ENCODE results near the gene SLC44A3.
"Not testable (repeated sequence)": the region's sequence is repeated elsewhere in the genome, so short reads cannot be mapped to it uniquely, and the experiment has no call there.

The SLC44A3 gene

DNA sequence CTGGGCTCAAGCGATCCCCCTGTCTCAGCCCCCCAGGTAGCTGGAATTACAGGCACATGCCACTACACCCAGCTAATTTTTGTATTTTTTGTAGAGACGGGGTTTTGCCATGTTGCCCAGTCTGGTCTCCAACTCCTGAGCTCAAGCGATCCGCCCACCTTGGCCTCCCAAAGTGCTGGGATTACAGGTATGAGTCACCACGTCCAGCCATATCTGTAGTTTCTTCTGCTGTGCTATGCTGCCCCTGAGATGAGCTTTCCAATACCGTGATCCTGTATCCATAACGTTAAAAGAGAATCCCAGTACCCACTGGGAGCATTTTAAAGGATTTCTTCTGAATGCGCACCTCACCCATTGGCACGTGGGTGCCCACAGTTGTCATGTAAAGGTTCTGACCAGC, 20.2 kb downstream of the SLC44A3 start:
- DNase-seq = not testable (repeated sequence)

DNA sequence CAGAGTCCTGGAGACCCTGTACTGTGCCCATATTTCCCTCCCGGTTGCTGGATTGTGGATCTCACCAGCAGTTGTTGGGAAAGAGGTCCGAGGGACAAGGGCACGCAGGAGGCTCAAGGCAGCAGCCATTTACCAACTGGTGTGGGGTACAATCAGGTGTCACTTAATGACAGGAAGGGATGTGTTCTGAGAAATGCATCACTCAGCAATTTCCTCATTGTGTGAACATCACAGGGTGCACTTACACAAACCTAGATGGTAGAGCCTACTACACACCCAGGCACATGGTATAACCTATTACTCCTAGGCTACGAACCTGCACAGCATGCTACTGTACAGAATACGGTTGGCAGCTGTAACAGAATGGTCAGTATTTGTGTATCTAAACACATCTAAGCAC, 20.7 kb downstream of the SLC44A3 start:
- DNase-seq = no peak

DNA sequence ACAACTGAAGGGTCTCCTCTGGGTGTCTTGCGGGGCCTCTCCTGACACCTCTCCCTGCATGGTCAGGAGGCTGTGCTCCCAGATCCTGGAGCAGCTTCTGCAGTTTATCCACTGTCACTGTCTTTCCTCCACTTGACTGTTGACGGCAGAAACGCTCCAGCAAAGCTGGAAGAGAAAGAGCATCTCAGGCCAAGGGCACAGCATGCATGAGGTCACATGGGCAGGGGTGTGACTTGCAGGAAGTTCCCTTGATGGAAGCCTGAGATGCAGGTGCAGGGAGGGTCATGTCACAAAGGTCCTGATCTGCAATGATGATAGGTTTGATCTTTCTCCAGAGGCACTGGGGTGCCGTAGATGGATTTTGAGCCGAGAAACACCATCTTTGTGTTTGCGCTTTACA, 23.3 kb downstream of the SLC44A3 start:
- DNase-seq = no peak

DNA sequence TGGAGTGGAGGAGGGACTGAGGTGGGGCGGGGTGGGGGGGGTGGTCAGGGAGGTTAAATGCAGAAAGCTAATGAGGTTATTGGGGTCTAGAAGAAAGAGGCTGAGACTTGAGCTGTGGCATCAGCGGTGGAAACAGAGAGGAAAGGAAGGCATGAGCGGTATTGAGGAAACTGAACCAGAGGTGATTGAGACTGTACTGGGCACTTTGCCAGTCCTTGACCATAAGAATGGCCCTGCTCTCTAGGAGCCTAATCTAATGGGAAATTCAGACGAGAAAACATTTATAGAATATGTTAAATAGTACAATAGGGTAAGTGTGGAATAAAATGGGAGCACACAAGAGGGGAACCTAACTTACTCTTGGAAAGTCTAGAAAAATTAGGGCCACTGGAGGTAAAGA, 23.7 kb downstream of the SLC44A3 start:
- DNase-seq = no peak

DNA sequence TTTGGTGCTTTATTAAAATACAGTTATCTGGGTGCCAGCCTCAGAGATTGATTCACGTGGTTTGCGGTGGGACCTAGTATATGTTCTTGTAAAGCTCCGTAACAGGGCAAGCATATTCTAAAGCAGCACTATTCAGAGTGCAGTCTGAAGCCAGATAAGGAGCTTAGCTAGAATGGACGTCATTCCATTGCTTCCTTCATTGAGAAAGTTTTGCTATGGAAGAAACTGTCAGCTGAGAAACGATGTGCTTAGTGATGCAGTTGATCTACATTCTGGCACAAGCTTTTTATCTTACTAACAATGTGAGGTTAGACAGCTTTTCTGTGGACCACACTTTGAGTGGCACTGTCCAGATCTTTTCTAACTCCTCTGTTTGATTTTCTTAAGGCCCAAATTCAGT, 26.2 kb downstream of the SLC44A3 start:
- no peak for DNase-seq

DNA sequence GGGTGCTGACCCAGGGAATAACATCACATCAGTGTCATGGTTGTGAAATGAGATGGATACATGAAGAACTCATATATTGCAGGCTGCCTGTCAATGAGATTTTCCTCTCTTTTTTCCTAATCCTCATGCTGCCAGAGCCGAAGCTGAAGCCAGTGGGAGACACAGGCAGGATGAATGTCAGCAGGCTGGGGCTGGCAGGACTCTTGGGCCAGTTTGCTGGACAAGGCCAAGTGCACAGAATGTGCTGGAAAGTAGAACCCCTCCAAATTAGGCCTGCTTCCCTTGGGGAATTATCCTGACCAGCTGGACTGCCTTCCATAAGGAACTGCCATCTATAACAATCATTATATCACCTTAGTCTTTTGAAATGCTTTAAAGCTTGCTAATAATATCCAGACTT, 31.4 kb downstream of the SLC44A3 start:
- no peak for DNase-seq

DNA sequence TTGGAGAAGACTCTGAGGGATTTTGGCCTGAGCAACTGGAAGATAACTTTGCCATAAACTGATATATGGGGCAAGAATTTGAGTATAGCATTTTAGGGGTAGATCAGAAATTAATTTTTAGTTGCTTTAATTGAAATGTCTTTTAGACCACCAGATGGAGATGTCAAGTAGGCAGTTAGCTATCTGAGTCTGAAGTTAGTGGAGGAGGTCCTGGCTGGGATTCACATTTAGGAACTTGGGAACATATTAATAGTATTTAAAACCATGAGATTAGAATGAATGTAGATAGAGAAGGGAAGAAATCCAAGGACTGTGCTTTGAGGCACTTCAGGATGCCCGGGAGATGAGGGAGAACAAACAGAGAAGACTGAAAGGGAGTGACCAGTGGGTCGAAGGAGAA, 32.6 kb downstream of the SLC44A3 start:
- no peak for DNase-seq

DNA sequence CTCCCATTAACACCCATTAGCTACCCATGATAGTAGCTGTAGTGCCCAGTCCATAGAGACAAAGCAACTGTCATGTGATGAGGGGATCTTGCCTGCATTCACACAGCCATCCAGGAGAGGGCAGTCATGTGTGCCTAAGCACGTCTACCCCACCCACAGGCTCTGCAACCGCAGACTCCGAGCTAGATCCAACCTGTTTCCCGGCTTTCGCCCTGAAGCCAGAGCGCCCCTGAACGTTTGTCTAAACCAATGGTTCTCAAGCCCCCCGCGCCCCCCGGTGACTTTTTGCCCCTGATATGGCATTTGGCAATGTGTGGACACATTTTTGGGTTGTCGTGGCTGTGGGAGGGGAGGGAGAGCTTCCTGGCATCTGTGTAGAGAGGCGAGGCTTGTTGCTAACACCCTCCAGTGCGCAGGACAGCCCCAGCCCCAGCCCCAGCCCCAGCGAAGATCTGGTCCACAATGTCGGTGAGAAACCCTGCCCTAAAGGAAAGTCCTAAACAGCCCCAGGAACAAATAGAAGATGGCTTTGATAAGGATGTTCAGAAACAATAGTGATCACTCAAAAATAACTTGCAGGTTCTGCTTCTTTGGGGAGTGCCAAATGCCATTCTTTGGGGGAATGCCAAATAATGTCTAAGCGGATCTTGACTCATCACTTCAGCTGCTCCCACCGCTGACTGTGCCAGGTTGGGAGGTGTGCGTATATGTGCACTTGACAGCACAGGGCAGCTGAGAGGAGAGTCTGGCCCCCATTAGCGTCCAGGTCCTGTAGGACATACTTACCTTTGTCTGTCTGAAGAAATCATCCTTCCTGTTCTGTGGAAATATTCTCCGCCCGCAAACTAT, 34.5 kb downstream of the SLC44A3 start:
- DNase-seq = peak; percentile 65 to 73

DNA sequence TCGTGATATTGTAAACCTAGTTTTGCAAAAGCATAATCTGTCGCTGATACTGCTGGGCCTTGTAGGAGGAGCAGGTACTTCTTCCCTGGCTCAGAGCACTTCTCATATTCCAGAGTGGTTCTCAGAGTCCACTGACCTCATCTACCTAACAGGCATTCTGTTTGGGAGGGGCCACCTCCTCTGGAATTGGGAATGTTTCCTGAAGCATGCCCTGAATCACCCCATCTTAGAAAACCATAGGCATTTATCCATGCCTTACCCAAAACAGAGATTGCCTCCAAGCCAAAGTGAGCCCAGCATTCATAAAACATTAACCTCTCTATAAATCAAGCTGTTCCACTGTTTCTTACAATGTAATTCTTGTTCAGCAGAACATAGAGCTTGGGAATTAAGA, 35.1 kb downstream of the SLC44A3 start:
- no peak for DNase-seq

DNA sequence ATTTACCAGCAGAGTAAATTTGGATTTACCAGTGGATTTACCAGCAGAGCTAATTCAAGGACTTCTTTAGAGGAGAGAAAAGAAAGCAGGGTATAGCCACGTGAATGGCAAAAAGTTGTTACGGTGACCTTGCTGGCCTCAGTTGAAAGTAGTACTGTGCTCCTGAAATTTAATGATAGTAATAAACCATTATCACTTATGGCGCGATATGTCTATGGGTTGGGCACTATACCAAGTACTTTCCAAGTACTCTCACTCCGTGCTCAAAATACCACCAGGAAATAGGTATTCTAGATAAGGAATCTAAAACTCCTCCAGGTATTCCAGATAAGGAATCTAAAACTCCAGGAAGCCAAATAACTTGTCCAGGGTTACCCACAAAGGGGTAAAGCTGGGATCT, 35.8 kb downstream of the SLC44A3 start:
- DNase-seq = no peak

DNA sequence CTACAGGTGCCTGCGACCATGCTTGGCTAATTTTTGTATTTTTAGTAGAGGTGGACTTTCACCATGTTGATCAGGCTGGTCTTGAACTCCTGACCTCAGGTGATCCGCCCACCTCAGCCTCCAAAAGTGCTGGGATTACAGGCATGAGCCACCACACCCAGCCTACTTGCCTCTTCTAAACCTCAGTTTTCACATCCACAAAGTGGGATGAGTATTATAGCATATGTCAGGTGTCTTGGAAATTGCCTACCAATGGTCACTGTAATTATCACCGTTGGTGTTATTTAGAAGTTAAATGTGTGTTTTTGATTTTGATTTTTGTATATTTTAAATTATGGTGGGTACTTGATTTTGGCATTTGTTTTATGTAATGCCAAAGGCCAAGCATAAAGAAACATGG, 36.7 kb downstream of the SLC44A3 start:
- no peak for DNase-seq

DNA sequence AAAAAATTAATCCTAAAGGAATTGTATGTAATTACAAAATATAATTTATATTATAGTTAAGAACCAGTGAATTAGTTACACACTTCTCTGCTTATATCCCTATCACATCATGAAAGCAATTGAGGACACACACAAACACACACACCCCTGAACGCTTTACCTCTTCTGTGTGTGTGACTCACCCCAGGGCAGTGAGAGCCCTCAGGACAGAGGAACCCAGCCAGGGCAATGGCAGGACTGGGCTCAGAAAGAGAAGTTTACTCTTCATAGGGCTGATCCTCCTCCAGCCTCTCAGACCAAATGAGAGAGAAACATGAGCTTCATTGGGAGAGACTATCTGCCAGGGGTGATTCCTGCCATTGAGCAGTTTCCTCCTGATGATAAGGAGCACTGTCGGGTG, 38.1 kb downstream of the SLC44A3 start:
- no peak for DNase-seq

DNA sequence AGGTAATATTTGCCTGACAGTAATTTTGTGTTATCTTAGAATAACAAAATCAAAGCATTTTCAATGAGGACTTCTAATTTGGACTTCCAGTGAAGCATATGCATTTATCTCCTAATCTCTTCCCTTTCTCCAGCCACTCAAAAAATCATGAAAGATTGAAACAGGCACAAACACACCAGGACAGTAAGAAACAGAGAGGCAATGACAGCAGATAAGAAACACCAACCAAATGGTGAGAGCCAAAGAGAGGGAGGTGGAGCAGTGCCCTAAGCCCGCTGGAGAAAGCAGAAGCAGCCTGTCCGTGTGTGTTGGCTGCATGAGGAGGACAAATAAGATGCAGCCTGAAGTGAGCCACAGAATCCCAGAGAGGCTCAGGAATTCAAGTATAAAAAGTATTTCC, 39.0 kb downstream of the SLC44A3 start:
- no peak for DNase-seq

DNA sequence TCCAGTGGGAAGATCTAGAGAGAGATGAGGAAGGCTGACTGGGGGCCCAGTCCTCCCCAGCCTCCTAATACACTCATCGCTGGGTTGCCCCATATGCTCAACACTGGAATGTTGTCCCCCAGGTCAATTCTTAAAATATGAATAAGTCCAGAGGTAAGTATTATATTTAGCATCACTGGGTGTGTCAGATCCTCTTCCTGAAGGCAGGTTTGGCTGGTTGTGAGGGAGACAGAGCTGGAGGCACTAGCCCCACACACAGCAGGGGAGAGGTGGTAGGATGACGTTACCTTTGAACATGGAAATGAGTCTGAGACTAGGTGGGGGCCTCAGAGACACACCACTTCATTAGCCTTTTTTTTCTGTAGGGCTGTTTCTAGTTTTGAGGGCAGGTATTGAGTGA, 42.6 kb downstream of the SLC44A3 start:
- DNase-seq = no peak

DNA sequence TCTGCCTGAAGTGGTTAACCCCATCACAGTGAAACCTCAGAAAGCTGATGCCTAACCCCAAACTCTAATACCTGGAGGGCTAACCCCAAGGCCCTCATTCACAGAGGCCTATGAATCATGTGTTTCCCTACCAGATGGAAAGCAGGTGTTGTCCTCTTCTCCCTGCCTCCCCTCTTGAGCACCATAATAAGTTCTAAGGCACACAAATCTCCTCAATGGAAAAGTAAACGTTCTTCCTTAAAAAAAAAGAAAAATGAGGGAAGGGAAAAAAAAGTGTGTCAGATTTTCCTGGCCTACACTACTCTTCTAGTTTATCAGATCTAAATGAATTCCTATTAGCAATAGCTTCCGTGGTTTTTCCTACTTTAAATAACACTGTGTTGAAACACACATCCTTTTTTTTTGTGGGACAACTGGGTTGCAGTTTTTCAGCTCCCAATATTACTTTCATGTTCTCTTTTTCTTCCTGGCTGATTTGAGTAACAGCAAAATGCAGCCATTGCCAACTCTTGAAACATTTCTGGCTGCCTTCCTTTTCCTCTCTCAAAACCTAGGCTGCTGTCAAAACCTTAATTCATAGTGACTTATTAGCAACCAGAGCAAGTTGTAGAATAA, 43.2 kb downstream of the SLC44A3 start:
- no peak for DNase-seq

DNA sequence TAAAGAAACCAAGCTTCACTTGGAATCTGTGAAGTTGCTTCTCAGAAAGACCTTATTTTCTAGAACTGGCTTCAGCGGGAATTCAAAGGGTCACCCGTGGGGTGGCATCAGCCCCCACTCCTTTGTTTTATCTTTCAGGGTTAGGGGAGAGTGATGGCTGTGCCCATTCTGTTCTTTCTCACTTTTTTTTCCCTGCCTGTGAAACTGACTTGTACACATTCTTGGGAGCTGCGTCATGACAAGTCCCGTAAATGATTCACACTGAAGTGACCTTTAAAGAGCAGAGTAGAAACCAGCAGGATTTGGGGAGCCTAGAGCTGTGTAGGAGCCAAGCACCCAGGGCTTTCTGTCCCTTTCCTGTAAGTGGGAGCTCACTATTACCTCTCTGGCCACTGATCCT, 43.8 kb downstream of the SLC44A3 start:
- no peak for DNase-seq

DNA sequence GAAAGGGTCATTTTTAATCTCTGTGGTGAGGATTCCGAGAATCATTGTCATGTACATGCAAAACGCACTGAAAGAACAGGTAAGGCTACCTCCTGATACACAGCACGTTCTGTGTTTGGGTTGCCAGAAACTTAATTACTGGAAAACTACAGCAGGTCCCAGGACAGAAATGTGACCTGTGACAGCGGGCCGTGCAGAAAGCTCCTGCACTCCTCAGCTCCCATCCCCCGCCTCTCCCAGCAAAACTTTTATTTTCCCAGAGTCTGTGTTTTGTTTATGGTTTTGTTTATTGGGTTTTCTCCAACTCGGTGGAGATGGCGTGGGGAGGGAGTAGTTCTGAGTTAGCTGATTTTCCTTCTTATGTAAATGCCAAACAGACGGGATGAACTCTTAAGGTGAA, 44.7 kb downstream of the SLC44A3 start:
- no peak for DNase-seq

DNA sequence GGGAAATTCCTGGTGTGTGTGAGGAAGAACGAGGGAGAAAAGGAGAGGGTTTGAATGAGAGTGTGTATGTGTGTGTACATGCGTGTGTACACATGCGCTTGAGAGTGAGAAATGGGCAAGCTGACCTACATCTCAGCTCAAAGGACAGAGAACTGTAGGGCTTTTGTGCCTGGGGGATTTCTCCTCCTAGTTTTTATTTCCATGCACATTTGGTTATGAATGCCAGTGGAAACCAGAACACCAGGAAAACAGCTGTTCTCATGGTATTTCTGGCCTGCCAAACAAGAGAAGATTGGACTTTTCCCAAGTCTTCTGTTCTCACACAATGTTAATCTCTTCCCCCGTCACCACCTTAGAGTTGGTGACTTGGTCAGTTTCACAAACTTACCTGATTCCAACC, 45.2 kb downstream of the SLC44A3 start:
- no peak for DNase-seq

DNA sequence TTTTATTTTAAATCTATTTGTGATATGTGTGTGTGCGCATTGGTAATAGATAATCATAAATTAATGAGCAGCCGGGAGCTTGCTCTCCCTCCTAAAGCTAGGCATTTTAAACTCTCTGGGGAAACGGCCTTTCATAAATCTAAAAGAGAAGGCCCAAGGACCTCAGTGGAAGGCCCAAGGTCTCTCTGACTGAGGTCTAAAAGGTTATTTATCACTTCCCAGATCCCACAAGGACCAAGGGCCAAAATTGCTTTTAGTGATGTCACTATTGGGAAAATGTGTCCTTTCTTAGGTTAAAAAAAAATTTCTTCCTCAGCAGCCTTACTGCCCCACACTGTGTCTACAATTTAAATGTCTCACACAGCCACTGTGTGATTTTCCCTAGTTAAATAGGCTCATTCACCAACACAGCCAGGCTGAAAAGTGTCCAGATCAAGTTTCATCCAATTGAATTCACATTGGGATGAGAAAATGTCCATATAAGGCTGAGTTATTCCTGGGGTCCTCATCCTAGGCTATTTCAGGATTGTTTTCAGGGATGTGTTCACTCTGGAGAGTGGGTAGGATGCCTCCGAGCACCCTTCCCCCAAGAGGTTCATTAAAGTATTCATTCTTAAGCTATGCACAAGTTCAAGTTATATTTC, 46.1 kb downstream of the SLC44A3 start:
- DNase-seq = no peak

DNA sequence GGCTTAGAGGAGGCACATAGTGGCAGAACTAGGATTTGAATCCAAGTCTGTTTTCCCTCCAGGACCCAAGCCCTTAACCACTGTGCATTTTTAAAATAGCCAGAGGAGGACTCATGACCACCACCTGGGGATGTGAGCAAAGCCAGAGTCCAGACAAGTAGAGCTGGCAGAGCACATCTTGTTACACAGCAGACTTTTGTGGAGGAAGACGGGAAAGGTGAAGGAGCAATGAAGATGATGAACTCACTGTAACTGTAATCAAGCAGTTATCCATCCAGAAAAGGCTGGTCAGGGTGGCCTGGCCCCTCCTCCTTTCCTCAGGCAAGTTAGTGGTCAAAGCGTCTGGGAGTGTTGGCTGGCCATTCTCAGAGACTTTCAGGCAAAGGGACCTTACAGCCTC, 50.9 kb downstream of the SLC44A3 start:
- DNase-seq = no peak

DNA sequence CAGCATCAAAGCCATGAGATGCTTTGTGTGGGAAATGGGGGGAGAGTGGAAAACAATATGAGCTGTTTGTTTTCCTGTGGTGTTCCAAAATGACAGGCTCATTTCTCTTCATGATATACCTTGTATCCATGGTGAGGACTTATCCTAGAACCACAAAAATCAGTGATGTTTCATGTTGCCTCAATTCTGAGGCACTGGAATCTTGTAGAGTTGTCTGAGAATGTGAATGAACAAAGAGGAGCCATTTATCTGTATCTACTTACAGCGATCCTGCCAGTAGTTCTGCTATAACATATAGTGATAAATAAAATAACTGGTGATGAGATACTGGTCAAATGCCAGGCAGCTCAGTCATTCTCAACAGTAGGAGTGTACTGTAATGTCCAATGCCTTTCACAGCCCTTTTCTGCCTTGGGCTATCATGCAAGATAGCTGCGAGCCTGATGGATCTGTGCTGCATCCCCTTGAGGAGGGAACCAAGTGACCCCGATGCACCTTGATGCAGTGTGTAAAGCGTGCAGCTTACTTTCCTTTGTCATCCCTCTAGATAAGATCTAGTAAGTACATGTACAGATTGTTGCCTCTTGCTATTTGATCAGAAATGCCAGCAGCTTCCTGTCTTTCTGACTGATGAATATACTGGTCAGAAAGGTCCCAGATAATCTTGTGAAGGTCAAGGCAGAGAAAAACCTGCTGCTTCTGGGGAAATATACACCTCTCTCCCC, 52.8 kb downstream of the SLC44A3 start:
- no peak for DNase-seq

DNA sequence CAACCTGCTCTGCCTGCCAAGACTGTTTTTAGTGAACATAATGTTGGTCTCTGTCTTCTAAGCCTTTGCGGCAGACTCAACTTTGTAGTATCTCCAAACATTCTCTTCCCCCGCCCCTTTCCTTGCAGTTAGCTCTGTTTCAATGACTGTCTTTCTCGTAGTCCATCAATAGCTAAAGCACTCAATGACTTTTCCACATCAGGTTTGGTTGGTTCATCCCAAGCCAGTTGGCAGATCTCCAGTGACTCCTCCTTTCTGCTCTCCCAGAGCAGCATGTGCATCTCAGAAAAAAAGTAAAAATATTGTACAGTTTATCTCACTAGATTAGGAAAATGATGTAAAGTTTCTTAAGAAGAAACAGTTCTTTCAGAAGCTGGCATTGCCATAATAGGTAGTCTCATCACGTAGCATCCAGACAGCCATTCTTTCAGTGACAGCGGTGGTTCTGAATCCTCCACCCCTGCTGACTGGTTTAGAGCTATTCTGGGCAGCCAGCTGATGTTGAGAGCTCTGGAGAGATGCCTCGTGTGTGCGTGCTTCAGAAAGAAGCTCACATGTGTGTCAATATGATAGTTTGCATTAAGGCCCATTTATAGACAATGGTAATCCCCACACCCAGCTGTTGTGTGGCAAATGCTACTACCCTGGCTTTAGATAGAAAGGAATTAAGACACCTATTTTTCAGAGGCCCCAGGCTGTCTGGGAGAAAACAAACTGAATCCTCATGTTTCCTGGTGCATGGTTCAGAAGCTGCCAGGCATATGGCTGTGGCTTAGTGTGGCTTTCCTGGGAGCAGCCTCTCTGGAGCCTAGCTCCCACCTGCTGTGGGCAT, 53.6 kb downstream of the SLC44A3 start:
- no peak for DNase-seq

DNA sequence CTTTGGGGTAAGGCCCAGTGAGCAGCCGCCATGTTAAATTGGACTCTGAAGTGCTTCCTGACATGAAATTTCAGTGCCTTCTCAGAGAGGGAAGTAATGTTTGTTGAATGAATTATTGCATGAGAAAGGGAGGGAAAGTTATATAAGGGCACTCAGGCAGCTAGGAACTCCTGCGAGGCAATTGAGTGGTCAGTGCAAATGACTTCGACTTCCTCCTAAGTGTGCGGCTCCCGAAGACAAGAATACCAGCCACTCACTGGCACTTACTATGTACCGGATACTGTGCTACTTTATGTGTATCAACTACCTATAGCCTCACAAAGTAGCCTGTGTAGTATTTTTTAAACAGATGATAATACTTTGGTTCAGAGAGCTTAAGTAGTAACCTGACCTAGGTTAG, 54.3 kb downstream of the SLC44A3 start:
- DNase-seq = no peak
